Loucy (cell line): Measurements from ENCODE around the gene CRHR1.

Experiments
- EZH2phosphoT487 ChIP-seq: fragments of 200-600 bp; IDR thresholded peaks from 2 replicates; pipeline ENCODE4 v1.6.1; 2018; ENCODE audit warnings: antibody characterized with exemption, mild to moderate bottlenecking, moderate library complexity, borderline replicate concordance
- TF ChIP-seq, protein P1 (sequence below): fragments of 200-600 bp; sonication (generic); conservative IDR thresholded peaks from 2 replicates; pipeline ENCODE4 v1.5.1; 2014; ENCODE audit warnings: mild to moderate bottlenecking, antibody characterized with exemption, low read length

DNA sequence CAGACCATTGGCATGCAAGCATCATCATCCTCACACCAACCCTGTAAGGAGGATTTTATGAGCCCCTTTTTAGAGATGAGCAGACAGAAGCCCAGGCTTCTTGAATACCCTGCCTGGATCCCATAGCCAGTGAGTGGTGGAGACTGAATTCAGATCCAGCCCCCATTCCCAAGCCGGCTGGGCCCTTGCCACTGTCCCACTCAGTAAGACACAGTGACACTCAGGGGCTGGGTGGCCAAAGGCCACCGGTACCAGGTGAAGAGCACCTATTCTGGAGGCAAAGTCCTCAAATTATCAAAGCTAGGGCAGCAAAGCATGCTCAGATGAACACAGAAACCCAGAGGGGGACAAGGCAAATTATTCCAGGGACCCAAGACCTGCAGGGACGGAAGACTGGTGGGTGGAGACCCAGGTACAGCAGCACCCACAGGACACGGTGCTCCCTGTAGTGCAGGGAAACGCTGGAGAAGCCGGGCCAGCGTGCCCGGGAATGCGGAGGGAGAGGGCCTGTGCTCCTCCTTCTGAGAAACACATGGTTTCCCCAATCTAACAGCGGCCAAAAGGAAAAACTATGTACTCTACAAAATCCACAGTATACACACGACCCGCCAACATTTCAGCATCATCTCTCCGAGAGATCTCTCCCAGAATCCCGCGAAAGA, 33.2 kb upstream of the CRHR1 start:
- TF ChIP-seq, protein P1, sequence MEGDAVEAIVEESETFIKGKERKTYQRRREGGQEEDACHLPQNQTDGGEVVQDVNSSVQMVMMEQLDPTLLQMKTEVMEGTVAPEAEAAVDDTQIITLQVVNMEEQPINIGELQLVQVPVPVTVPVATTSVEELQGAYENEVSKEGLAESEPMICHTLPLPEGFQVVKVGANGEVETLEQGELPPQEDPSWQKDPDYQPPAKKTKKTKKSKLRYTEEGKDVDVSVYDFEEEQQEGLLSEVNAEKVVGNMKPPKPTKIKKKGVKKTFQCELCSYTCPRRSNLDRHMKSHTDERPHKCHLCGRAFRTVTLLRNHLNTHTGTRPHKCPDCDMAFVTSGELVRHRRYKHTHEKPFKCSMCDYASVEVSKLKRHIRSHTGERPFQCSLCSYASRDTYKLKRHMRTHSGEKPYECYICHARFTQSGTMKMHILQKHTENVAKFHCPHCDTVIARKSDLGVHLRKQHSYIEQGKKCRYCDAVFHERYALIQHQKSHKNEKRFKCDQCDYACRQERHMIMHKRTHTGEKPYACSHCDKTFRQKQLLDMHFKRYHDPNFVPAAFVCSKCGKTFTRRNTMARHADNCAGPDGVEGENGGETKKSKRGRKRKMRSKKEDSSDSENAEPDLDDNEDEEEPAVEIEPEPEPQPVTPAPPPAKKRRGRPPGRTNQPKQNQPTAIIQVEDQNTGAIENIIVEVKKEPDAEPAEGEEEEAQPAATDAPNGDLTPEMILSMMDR: no peak
- no peak for TF ChIP-seq EZH2phosphoT487
